ENCODE data around the gene CRTC3.
"Not testable (repeated sequence)": the region's sequence is repeated elsewhere in the genome, so short reads cannot be mapped to it uniquely, and the experiment has no call there.

CRTC3 gene

DNA sequence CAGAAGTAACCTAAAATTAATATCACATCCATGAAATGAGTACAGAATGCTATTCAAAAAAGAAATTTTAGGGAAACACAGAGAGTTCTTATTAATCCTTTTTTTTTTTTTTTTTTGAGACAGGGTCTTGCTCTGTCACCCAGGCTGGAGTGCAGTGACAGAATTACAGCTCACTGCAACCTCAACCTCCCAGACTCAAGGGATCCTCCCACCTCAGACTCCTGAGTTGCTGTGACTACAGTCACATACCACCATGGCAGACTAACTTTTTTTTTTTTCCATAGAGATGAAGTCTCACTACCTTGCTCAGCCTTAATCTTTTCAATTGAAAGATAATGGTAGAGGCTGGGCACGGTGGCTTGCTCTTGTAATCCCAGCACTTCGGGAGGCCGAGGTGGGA, 6.3 kb upstream of the CRTC3 start:
- no peak for DNase-seq

DNA sequence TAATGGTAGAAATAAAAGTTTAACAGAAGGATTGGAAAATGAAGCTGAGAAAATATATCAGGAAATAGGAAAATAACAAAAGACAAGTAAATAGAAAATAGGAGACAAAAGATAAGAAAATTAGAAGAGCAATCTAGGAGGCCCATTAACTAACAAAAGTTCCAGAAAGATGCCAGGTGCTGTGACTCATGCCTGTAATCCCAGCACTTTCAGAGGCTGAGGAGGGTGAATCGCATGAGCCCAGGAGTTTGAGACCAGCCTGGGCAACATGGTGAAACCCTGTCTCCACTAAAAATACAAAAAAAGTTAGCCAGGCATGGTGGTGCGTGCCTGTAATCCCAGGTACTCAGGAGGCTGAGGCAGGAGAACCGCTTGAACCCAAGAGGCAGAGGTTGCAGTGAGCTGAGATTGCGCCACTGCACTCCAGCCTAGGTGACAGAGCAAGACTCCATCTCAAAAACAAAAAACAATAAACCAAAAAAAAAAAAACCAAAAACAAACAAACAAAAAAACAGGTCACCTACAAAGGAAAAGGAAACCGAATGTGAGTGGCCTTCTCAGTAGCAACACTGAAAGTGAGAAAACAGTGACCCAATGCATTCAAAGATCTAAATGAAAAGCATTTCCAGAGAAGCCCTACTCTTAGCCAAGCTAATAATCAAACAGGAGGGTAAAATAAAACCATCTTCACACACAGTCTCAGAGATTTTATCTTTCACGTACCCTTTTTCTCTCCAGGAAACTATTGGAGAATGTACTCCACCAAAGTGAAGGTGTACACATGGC, 5.5 kb upstream of the CRTC3 start:
- DNase-seq = not testable (repeated sequence)

DNA sequence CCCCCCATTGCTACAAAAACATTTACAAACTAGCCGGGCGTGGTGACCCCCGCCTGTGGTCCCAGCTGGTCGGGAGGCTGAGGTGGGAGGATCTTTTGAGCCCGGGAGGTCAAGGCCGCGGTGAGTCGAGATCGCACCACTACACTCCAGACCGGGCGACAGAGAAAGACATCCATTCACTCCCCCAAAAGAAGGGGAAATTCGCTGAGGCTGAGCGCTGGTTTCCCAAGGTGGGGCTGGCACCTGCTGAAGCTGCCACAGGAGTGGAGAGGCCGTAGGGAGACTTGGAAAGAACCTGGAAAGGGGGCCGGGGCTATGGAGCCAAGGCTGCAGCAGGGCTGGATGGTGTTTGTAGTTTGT, 732 bp upstream of the CRTC3 start:
- no peak for DNase-seq

DNA sequence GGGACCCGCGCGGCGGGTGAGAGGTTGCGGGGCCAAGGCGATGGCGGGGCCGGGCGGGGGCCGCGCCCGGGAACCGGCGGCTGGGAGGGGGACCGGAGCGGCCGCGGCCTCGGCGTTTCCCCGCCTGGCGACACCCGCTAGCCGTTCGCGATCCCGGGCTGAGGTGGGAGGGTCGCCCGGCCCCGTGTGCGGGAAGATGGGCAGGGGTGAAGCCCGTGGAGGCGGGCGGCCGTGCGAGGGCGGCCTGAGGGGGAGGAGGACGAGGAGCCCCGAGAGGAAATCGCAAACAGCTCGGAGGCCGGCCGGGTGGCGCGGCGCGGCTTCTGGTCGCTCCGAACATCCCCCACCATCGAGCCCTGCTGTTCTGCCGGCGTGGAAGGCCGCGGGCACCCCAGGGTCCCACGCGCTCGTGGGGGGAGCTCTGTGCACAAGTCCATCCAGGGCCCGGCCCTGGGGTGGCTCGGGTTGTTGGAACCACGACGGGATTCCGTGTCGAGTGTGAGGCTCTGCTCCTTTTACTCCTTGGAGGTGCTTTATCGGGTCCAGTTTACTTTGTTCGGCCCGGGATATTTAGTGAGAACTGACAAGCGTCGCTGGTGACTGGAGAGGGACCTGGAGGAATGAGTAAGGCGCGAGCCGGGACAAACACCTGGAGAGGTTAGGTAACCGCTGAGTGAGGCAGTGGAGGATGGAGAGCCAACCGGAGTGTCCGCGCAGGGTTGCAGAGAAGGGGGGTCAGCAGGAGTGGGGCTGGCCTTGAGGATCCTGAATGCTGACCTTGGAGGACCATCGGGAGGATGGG, 728 bp downstream of the CRTC3 start:
- DNase-seq = no peak

DNA sequence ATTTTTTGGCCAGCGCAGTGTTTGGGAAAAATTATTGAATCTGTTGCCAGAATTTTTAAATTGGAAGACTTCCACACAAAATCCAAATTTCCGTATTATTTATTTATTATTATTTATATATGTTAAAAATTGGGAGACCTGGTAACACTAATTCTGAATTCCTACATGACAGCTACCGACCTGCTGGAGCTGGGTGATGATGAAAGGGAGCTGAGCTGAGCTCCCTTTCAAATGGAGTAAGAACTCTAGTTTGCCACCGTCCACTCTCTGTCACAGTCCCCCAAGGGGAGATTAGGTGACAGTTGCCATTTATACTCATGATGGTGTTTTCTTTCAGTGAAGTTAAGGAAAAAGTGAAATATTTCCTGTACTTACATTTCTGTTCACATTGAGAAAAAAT, 1.4 kb downstream of the CRTC3 start:
- no peak for DNase-seq

DNA sequence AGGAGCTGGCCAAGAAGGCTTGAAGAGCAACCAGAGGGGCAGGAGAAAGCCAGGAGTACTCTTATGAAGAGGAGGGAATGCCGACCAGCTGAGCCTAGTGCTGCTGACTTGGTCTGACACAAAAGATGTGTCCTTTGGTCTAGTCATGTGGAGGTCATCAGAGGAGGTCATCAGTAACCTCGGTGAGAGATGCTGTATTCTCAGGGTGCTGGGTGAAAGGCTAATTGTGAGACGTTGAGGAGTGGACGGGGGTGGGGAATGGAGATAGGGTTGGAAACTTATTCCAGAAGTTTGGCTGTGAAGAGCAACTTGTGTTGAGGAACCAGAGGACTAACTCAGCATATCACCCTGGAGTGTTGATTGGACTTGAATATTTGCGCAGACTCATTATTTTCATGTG, 5.5 kb downstream of the CRTC3 start:
- DNase-seq = no peak

DNA sequence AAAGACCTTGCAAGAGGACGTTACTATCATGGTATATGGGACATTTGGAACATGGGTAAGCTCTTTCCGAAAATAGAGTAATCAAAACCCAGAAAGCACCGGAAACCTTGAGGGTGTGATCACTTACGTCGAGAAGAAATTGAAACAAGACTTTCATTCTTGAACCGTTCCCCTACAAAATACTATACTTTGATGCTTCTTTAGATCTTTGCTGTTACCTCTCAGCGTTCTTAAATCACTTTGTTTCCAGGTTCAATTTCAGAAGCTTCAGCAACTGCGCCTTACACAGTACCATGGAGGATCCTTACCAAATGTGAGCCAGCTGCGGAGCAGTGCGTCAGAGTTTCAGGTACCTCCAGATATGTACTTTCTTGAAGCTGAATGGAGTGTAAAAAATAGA, 10.1 kb downstream of the CRTC3 start:
- DNase-seq = no peak

DNA sequence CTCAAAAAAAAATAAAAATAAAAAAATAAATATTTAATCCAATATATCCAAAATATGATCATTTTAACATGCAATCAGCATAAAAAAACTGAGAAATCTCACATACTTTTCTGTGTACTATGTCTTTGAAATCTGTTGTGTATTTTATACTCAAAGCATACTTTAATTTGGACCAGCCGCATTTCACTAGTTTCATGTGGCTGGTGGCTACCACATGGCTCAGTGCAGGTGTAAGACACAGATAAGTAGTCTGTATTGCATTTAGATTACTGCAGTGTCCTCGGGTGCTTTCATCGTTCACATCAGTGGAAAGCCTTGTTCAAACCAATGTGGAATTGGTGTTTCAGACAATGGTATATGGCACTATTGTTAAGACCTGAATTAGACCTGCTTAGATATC, 11.0 kb downstream of the CRTC3 start:
- no peak for DNase-seq

DNA sequence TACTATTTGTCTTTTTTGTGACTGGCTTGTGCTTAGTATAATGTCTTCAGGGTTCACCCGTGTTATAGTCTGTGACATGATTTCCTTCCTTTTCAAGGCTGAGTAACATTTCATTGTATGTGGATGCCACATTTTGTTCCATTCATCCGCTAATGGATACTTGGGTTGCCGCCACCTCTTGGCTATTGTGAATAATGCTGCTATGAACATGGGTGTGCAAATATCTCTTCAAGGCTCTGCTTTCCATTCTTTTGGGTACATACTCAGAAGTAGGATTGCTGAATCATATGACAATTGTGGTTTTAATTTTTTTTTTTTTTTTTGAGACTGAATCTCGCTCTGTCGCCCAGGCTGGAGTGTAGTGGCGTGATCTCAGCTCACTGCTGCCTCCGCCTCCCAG, 15.4 kb downstream of the CRTC3 start:
- no peak for DNase-seq

DNA sequence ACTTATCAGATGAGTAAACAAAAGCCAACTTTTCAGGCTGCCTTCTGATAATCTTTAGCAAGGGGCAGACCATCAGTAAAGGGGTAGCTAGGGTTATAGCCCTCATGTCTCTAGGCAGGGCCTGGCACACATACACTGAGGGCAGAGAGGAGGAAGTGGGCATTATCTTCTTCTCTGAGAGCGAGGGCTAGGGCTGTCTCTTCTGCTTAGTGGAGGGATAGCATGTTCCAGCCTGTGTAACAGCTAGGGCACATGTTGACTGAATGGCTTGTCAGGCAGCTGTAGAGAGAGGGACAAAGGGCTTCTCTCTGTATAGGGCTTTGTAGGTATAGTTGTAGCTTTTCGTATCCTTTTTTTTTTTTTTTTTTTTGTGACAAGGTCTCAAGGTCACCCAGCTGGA, 17.8 kb downstream of the CRTC3 start:
- DNase-seq = no peak

DNA sequence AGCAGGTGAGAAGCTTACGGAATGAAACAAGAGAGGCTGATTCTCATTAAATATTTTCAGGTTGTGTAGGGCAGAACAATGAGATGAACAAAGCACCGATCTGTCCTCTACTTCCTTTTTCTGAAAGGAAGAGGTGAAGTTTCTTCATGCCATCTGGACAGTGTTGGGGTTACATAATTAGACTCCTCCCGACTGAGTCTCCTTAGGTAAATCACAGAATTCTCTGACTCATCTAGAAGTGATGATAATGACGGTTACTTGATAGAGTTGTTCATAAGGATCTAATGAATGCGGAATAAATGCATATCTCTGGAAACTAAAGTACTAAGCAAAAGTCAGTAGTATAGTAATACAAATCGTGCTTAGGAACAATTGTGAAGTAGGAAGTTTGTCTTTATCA, 21.2 kb downstream of the CRTC3 start:
- no peak for DNase-seq

DNA sequence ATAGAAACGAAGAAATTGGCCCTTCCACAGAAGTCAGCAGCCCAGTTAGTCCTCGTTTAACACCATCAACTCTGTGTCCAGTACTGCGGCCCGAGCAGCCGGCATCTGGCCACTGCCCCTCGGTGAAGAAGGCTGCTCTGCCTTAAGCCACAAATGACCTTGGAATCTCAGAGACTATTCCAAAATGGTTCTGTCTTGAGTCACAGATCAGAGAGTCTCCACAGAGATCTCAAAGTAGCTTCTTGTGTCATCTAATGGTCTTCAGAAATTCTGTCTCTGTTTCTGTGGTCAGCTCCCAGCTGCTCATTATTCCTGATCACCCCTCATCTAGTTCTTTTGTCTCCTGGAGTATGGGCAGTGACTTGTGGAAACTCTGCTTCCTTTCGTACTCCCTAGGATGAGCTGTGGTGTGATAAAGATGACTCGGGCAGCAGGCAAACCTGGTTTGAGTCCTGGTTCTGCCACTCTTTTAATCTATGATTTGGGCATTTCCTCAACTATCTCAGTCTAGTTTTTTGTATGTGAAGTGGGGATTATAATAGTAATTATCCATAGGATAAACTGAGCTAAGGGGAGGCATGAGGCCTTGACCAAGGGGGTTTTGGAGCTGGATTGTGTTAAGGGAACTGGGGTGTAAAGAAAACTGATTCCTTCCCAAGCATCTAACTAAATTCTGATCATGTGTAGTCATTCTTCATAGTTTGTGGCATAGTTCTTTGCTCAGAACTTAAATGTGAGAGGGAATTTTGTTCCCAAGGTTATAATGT, 22.6 kb downstream of the CRTC3 start:
- no peak for DNase-seq

DNA sequence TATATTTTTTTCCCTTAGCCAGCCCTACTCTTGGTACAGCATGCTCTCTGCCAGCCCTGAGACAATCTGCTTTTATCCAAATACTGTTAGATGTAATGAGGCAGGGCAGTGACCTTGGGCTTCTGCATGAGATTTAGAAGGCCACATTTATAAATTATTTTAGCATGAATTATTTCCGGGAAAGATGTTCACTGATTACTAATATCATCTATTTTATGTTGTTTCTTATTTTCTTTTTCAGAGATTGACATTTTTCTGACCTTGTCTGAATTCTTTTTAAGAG, 23.1 kb downstream of the CRTC3 start:
- DNase-seq = no peak

DNA sequence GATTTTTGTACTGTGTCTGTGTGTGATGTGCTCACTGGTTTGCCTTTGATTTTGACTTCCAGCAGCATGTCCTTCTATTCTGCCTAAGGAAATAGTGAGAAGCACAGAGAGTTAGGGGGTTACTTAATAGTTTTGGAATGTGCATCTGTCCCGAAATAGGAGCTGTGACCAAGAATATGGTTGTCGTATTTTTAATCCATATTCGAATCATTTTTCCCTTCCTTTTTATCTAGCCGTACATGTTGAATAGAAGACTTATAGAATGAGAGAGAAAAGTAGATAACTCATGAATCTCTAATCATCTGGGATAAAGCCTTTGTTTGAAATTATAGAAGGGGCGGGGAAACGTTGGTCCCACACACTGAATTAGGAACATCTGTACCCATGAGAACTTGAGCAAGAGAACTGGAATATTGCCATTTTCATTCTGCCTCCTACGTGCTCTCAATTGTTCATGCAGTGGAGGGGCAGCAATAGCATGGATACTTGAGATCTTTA, 23.6 kb downstream of the CRTC3 start:
- no peak for DNase-seq

DNA sequence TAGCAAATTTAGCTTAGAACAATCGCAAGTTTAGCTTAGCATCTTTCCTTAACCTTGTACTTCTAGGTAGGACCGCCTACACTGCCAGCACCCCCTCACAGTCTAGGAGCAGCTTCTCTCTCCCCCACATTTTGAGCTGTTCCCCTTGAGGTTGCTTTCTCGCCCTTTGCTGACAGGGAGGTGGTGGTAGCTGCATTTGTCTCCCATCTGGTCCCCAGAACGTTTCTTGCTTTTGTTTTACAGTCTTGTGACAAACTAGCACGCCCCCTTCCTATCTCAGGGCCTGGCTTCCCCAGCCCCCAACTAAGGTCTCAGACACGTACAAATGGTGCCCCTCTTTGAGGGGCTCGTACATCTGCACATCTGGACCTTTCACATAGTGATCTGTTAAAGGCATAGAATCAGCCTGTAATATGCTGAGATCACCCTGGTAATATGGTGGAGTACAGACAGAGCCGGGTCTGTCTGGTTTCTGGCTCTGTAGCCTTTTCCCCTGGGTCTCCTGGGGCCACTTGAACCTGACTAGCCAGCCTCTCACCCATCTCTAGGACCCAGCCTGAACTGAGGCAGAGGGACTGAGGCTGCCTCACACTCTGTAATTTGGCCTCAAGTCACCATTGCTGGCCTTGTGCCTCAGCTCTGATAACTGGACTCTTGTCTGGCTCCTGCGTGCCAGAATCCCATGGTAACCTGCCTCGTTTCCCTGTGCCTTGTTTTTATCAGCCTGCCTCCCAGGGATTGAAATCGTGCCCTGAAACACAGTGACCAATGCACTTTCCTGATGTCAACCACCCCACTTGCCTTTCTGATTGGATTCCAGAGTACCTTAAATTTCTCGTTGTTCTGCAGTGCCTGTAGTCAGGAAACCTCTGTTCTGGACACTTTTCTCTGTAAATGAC, 27.7 kb downstream of the CRTC3 start:
- no peak for DNase-seq

DNA sequence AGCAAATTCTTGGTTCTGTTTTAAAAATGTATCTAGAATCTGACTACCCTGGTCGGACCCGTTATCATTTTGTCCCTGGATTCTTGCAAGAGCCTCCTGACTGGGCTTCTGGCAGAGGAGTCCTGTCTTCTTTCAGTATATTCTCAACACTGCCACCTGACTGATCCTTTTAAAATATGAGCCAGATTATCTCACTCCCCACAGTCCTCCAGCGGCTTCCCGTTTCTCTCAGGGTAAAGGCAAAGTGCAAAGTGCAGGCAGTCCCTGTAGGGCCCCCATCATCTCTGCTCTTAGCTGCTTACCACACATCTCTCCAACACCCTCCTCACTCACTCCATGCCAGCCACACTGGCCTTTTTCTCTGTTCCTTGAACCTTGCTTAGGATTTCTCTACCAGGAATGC, 28.4 kb downstream of the CRTC3 start:
- no peak for DNase-seq

DNA sequence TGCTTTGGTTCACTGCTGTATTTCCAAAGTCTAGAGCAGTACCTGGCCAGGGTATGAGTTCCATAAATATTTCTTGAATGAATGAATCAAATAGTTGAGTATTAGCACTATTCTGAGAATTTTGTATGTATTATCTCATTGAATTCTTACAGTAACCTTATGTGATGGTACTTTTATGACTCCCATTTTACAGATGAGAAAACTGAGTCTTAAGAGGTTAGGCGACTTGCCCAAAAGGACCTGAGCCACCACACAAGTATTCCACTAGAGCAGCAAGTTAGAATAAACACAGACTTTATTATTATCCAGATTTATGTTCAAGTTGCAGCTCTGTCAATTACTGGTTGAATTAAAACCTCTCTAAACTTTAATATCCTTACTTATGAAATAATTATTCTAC, 29.4 kb downstream of the CRTC3 start:
- DNase-seq = no peak

DNA sequence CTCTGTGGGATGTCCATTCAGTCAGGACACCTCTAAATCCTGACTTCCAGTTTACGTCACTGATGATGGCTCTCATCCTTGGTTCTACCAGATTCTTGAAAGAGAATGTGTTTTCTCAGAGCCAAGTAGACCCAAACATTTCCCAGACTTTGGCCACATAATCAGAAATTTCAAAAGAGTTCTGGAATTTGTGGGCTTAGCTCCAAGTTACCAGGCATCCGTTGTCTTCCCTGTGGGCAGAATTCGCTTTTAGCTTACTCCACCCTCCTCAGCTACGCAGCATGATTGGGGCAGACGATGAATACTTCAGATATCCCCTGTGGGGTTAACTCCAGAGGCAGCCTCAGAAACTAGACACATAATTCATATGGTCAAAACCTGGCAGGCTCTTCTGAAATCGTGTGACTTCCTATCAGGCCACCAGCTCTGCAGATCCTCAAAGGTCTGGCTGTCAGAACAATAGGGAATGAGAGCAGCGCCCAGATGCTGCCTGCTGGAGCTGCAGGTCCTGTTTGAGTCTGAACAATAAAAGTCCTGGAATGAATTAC, 30.6 kb downstream of the CRTC3 start:
- no peak for DNase-seq

DNA sequence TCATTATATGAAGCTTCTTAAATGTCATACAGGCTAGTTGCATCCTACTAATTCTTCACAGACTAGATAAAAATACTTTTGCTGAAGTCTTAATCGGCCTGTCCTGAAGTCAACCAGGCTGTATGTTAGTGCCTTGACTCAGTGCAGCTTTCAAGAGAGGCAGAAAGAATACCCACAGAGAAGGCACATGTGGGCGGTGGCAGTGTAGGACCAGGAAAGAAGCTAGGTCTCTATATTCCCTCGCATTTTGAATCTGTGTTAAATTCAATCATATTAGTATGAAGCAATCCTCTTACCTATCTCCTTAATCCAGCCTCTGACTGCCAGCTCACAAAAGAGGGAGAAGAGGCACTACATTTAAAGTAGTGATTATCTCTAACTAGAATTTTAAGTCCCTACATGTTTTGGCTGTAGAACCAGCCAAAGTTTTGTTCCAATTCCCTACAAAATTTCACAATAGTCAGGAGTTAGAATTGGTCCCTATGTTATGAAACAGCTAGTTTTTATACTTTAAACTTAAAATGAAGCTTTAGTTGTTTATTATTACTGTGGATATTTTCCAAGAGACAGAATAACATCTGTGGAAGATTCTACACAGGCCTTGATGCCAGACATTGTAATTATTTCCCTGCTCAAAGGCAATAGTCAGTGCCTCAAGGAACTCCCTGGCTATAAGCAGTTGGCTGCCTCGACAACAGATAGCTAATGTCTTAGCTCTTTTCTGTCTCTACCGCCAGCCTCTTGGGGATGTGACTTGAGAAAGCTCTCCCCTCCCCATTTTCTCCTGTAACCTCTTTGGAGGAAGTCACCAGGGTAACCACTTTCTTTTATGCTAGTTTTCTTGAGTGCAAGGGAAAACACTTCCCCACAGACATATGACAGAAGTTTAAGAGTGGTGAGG, 31.9 kb downstream of the CRTC3 start:
- no peak for DNase-seq

DNA sequence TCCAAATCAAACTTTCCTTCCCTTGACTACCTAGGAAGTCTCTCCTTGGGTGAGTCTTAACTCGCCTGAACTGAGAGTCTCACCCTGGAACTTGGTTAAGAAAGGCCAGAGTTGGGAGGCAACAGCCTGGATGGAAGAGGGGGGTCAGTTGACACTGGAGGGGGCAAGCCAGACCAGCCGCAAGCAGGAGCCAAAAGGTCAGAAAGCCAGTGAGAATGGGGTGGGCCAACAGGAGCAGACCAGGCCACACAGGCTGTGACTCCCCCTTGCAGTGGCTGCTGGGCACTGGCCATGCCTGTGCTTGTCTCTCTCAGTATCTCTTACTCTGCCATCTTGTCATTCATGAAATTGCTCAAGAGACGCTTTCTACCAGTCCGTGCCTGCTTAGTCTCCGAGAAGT, 32.9 kb downstream of the CRTC3 start:
- DNase-seq = no peak

DNA sequence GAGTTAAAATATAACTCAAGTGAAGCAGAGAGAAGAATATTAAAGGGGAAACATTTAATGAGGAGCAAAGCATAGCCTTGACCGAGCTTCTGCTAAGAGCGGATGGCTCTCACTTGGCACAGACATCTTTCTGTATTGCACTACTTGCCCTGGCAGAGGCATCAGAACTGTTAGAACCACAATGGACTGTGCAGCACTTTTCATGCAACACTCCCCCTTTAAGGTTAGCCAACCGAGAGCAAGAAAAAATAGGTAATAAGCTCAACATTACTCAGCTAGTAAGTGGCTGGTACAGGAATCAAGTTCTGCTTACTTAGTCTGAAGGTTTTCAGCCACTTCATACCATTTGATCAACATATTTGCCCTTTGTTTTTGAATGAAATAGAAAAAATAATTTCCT, 33.7 kb downstream of the CRTC3 start:
- no peak for DNase-seq

DNA sequence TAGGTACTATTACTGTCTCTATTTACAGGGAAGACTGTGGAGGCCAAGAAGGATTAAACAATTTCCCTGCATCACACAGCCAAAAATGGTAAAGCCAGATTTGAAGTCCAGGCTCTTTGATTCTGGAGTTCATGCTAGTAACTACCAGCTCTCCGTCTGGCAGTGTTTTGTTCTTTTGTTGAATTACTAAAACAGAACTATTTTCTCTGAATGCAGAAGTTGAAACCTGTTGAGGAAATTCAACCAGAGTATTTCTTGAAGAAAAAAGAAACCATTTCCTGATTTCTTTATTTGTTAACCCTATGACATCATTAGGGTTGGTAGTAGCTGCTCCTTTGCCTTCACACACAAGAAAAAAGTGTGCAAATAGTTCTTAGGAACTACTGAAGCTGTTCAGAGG, 34.3 kb downstream of the CRTC3 start:
- no peak for DNase-seq
